GM21576 (cell line): ENCODE results near the gene PSME3.

ENCODE experiments used
- ATAC-seq: cut with Tn5 transposase; IDR thresholded peaks from one replicate; pipeline ENCODE4 v1.9.1; 2021; ENCODE audit warnings: mild to moderate bottlenecking, moderate library complexity; ENCODE audit not compliant: unreplicated experiment

Gene PSME3

GRCh38 chr17:42832934-42833766, at the start of gene PSME3:
Gene PSME3, plus strand, starts transcription at chr17:42833397. Its CDS starts 235 bp downstream, at chr17:42833632.
- peak; percentile 72 for ATAC-seq

- ATAC-seq, result no peak
Observed at GRCh38 chr17:42783791-42784138, 49.4 kb upstream of the PSME3 start.

- no peak for ATAC-seq
Observed at GRCh38 chr17:42784409-42784808, 48.8 kb upstream of the PSME3 start.

- ATAC-seq, result no peak
Observed at GRCh38 chr17:42784811-42785592, 48.2 kb upstream of the PSME3 start.

- ATAC-seq, result no peak
Observed at GRCh38 chr17:42787266-42787665, 45.9 kb upstream of the PSME3 start.

- ATAC-seq, result no peak
Observed at GRCh38 chr17:42791948-42792347, 41.2 kb upstream of the PSME3 start.

GRCh38 chr17:42792545-42792944, 40.7 kb upstream of the PSME3 start:
- ATAC-seq, result no peak

GRCh38 chr17:42795061-42795460, 38.1 kb upstream of the PSME3 start:
- no peak for ATAC-seq

- ATAC-seq, result no peak
Observed at GRCh38 chr17:42795465-42795864, 37.7 kb upstream of the PSME3 start.

- no peak for ATAC-seq
Observed at GRCh38 chr17:42796066-42796758, 37.0 kb upstream of the PSME3 start.

- ATAC-seq, result no peak
Observed at GRCh38 chr17:42797067-42798007, 35.9 kb upstream of the PSME3 start.

- ATAC-seq, result no peak
Observed at GRCh38 chr17:42798011-42798382, 35.2 kb upstream of the PSME3 start.

- ATAC-seq, result peak; percentile 70
Observed at GRCh38 chr17:42798383-42799380, 34.5 kb upstream of the PSME3 start, which contains the start of the genes CNTD1 and COA3. Gene CNTD1, plus strand, starts transcription at chr17:42798861. Its CDS starts 207 bp downstream, at chr17:42799068. Gene COA3, minus strand, starts transcription at chr17:42798704. Its CDS starts 23 bp downstream, at chr17:42798681.

GRCh38 chr17:42803074-42803883, 29.9 kb upstream of the PSME3 start:
- ATAC-seq, result no peak

- no peak for ATAC-seq
Observed at GRCh38 chr17:42804918-42805367, 28.3 kb upstream of the PSME3 start.

GRCh38 chr17:42806249-42806648, 26.9 kb upstream of the PSME3 start:
- no peak for ATAC-seq

GRCh38 chr17:42809250-42809649, 23.9 kb upstream of the PSME3 start:
- no peak for ATAC-seq
